CD4-positive, CD25-positive, alpha-beta regulatory T cell (primary cell): ENCODE measurements around the gene JAKMIP3. TPM values are rescaled to one million over a fixed set of nuclear protein-coding genes. Genes with fewer than 3 reads are reported as not detected.
A peak's percentile ranks its signal among the peaks of the same experiment; 100 is the strongest.

ENCODE experiments used
- ATAC-seq, 2 donors: fragments of 150-1000 bp; cut with Tn5 transposase; one replicate each; pipeline ENCODE4 v1.10.0; 2021; ENCODE audit warnings: low read depth in 2 of 2, moderate number of reproducible peaks in 2 of 2, moderate library complexity in 1 of 2
- DNase-seq, 3 donors: peaks; one replicate each; pipeline versions ENCODE4 v3.0.0 to v3.0.0-alpha.2; 2012 to 2022; ENCODE audit warnings: mixed read lengths in 1 of 3
- H3K27ac ChIP-seq: one replicate; pipeline ENCODE4 v1.7.0; 2013; ENCODE audit warnings: mild to moderate bottlenecking, low read length; ENCODE audit not compliant: insufficient read depth, poor library complexity, severe bottlenecking
- H3K27me3 ChIP-seq: one replicate; pipeline ENCODE4 v1.7.0; 2013; ENCODE audit warnings: low read length; ENCODE audit not compliant: control insufficient read depth, insufficient read depth
- H3K36me3 ChIP-seq: one replicate; pipeline ENCODE4 v1.7.0; 2013; ENCODE audit warnings: mild to moderate bottlenecking, low read length, moderate library complexity; ENCODE audit not compliant: control insufficient read depth, insufficient read depth
- H3K4me1 ChIP-seq: 2 replicates; pipeline ENCODE4 v1.7.0; 2013; ENCODE audit warnings: mild to moderate bottlenecking, low read length; ENCODE audit not compliant: insufficient read depth, control insufficient read depth, poor library complexity, severe bottlenecking
- H3K4me3 ChIP-seq: one replicate; pipeline ENCODE4 v1.7.0; 2013; ENCODE audit warnings: low read depth, mild to moderate bottlenecking, low read length, moderate library complexity
- H3K9me3 ChIP-seq, 2 experiments: 1 replicate in 1 of 2; 2 replicates in 1 of 2; pipeline ENCODE4 v1.7.0; 2013; ENCODE audit warnings: low read length in 2 of 2, mild to moderate bottlenecking in 1 of 2, moderate library complexity in 1 of 2; ENCODE audit not compliant: control insufficient read depth in 2 of 2
- H3K27ac Mint-ChIP-seq, 3 donors: one replicate each; pipeline ENCODE4 v1.8.0; 2020 to 2022; ENCODE audit warnings: mild to moderate bottlenecking in 3 of 3, mixed read lengths in 3 of 3, moderate library complexity in 2 of 3
- H3K27me3 Mint-ChIP-seq: one replicate; pipeline ENCODE4 v1.8.0; 2022; ENCODE audit warnings: mild to moderate bottlenecking, mixed read lengths
- H3K36me3 Mint-ChIP-seq: one replicate; pipeline ENCODE4 v1.8.0; 2020; ENCODE audit warnings: mixed read lengths
- H3K4me1 Mint-ChIP-seq, 4 donors: one replicate each; pipeline ENCODE4 v1.8.0; 2020 to 2022; ENCODE audit warnings: mixed read lengths in 4 of 4, mild to moderate bottlenecking in 1 of 4
- H3K4me3 Mint-ChIP-seq, 4 donors: one replicate each; pipeline ENCODE4 v1.8.0; 2020 to 2022; ENCODE audit warnings: mild to moderate bottlenecking in 4 of 4, mixed read lengths in 4 of 4, moderate library complexity in 3 of 4
- H3K9me3 Mint-ChIP-seq, 7 donors: one replicate each; pipeline ENCODE4 v1.8.0; 2020 to 2022; ENCODE audit warnings: mixed read lengths in 7 of 7, mild to moderate bottlenecking in 3 of 7, moderate library complexity in 2 of 7
- polyA plus RNA-seq, 4 donors: library from polyadenylated mRNA; unstranded; fragments of 300-500 nt; fragmentation: Illumina TruSeq; gene quantifications; one replicate each; pipeline ENCODE4 v1.2.3, GENCODE V29; 2021
- total RNA-seq: library from RNA; stranded (reverse); gene quantifications from one replicate; pipeline ENCODE4 v1.2.3, GENCODE V29; 2022

Gene JAKMIP3
- total RNA-seq (0.42 TPM), polyA plus RNA-seq (not detected)

GRCh38 chr10:132065491-132066105, at the start of gene JAKMIP3:
Gene JAKMIP3 (plus strand): TSS chr10:132065946. CDS start chr10:132104809, 38,863 bp downstream.
- H3K36me3 ChIP-seq, result no peaks in the 10 kb centered on the region
- H3K27me3 ChIP-seq, result no peaks in the 10 kb centered on the region
- H3K4me1 ChIP-seq, result no peaks in the 10 kb centered on the region
- peak within 1 kb of the TSS; percentile 32 for H3K4me3 ChIP-seq
- no peak within 1 kb of the TSS for H3K27ac ChIP-seq
- Mint-ChIP-seq H3K9me3 (no peaks in the 10 kb centered on the region), H3K27me3 (peaks cover 8% of the 10 kb centered on the region), H3K4me1 (peaks cover 0 to 10% (median 3%) of the 10 kb centered on the region in 4 donors), H3K36me3 (no peaks in the 10 kb centered on the region), H3K27ac (no peak within 1 kb of the TSS), H3K4me3 (peak within 1 kb of the TSS in 3 of 4 donors; percentile 40 to 75 (median 63))
- DNase-seq (no peak), ATAC-seq (no peak)
- no peaks in the 10 kb centered on the region for H3K9me3 ChIP-seq

- H3K4me1 Mint-ChIP-seq, result no peaks in the 10 kb centered on the region
- H3K36me3 Mint-ChIP-seq, result no peaks in the 10 kb centered on the region
- Histone ChIP-seq H3K4me1 (no peaks in the 10 kb centered on the region), H3K4me3 (no peak overlapping the region), H3K36me3 (no peaks in the 10 kb centered on the region), H3K27me3 (peaks cover 2% of the 10 kb centered on the region), H3K27ac (no peak overlapping the region), H3K9me3 (no peaks in the 10 kb centered on the region)
- DNase-seq, result no peak
- ATAC-seq, result no peak
- H3K9me3 Mint-ChIP-seq, result no peaks in the 10 kb centered on the region
- H3K27me3 Mint-ChIP-seq, result peaks cover 19% of the 10 kb centered on the region
- H3K27ac Mint-ChIP-seq, result no peak overlapping the region
- no peak overlapping the region for H3K4me3 Mint-ChIP-seq
Observed at GRCh38 chr10:132016514-132016913, 49.2 kb upstream of the JAKMIP3 start.

DNA sequence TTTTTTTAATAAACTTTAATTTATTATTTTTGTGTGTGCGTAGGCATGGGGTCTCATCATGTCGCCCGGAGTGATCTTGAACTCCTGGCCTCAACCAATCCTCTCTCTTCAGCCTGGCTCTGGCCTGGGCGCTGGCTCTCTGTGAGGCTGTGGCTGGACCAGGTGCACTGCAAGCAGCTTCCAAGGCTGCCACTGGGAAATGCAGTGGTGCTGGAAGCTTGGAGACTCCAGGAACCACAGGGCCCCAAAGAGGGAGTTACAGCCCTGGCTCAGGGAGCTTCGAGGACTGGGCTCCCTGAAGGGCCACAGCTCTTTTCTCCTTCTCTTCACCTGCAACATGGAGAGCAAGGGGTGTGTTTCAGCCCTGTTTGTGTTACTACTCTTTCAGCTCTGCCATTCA, 47.3 kb upstream of the JAKMIP3 start:
- no peak for DNase-seq

DNA sequence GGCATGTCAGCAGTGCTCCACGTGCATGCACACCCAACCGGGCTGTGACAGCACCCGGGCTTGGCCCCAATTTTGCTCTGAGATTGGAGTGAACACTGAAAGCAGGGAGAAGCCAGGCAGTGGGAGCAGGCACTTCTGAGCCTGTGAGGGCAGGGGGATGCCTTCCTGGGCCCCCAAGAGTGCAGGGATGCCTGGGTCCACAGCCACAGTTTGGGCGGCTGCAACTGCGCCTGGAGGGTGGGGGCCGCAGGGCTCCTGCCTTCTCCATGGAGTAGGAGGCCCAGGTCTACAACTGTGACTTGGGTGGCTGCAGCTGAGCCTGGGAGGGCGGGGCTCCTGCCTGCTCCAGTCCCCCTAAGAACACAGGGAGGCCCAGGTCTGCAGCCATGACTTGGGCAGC, 46.4 kb upstream of the JAKMIP3 start:
- DNase-seq, result no peak
- no peaks in the 10 kb centered on the region for H3K36me3 ChIP-seq
- Mint-ChIP-seq H3K36me3 (no peaks in the 10 kb centered on the region), H3K9me3 (no peaks in the 10 kb centered on the region), H3K4me1 (peaks cover 4 to 7% (median 5%) of the 10 kb centered on the region in 4 donors), H3K4me3 (no peak overlapping the region), H3K27ac (no peak overlapping the region), H3K27me3 (peaks cover 26% of the 10 kb centered on the region)
- H3K9me3 ChIP-seq, result no peaks in the 10 kb centered on the region
- H3K4me3 ChIP-seq, result no peak overlapping the region
- no peaks in the 10 kb centered on the region for H3K27me3 ChIP-seq
- H3K27ac ChIP-seq, result no peak overlapping the region
- no peak for ATAC-seq
- no peaks in the 10 kb centered on the region for H3K4me1 ChIP-seq

More for the DNA sequence above, 47.3 kb upstream of the JAKMIP3 start:
- Mint-ChIP-seq H3K9me3 (no peaks in the 10 kb centered on the region), H3K27me3 (peaks cover 21% of the 10 kb centered on the region), H3K27ac (no peak overlapping the region), H3K36me3 (no peaks in the 10 kb centered on the region), H3K4me3 (no peak overlapping the region), H3K4me1 (peaks cover 4 to 7% (median 5%) of the 10 kb centered on the region in 4 donors)
- Histone ChIP-seq H3K36me3 (no peaks in the 10 kb centered on the region), H3K9me3 (no peaks in the 10 kb centered on the region), H3K4me1 (no peaks in the 10 kb centered on the region), H3K27ac (no peak overlapping the region), H3K27me3 (no peaks in the 10 kb centered on the region), H3K4me3 (no peak overlapping the region)
- no peak for ATAC-seq

DNA sequence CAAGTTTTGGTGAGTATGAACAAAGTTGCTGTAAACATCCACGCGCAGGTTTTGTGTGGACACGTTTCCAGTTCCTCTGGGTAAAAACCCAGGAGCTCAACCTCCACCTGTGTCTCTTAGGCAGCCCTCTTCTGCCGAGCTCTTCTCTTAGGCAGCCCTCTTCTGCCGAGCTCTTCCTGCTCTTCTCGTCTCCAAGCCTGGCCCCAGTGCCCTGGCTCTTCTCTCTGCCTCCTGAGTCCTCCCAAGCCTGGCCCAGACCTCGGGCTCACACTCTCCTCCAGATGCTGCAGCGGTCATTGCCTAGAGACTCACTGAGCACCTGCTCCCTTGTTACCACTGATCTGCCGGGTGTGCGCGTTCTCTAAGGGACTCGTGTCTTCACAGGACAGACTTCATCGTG, 45.3 kb upstream of the JAKMIP3 start:
- no peak overlapping the region for H3K4me3 Mint-ChIP-seq
- no peaks in the 10 kb centered on the region for H3K36me3 Mint-ChIP-seq
- H3K9me3 Mint-ChIP-seq, result no peaks in the 10 kb centered on the region
- Histone ChIP-seq H3K4me3 (no peak overlapping the region), H3K27ac (no peak overlapping the region), H3K9me3 (no peaks in the 10 kb centered on the region), H3K4me1 (no peaks in the 10 kb centered on the region), H3K36me3 (no peaks in the 10 kb centered on the region), H3K27me3 (no peaks in the 10 kb centered on the region)
- H3K27me3 Mint-ChIP-seq, result peaks cover 24% of the 10 kb centered on the region
- ATAC-seq, result no peak
- H3K4me1 Mint-ChIP-seq, result peaks cover 4 to 7% (median 5%) of the 10 kb centered on the region in 4 donors
- DNase-seq, result no peak
- peak overlapping the region in 2 of 3 donors; percentile 35 to 37 for H3K27ac Mint-ChIP-seq

DNA sequence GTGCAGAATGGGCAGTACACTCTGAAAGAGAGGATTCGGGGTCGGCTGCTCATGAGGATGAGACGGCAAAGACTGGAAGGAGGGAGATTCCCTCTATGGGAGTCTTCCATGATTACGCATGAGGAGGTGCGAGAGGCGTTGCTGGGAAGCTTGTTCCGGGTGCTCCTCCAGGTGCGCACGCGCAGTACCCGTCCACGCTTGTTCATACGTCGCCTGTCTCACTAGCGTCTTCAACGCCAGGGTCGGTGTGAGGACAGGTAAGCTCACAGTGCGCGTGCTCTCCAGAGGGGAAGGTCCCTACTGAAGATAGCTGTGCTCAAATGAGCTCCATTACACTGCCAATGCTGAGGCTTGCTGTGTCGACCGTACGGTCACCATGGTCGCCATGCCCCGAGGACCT, 44.7 kb upstream of the JAKMIP3 start:
- H3K36me3 ChIP-seq, result no peaks in the 10 kb centered on the region
- no peak overlapping the region for H3K27ac ChIP-seq
- H3K4me1 Mint-ChIP-seq, result peaks cover 4 to 7% (median 5%) of the 10 kb centered on the region in 4 donors
- H3K27ac Mint-ChIP-seq, result no peak overlapping the region
- no peak overlapping the region for H3K4me3 Mint-ChIP-seq
- H3K9me3 Mint-ChIP-seq, result no peaks in the 10 kb centered on the region
- H3K36me3 Mint-ChIP-seq, result no peaks in the 10 kb centered on the region
- no peaks in the 10 kb centered on the region for H3K4me1 ChIP-seq
- H3K27me3 ChIP-seq, result no peaks in the 10 kb centered on the region
- H3K9me3 ChIP-seq, result no peaks in the 10 kb centered on the region
- H3K4me3 ChIP-seq, result no peak overlapping the region
- DNase-seq (no peak), ATAC-seq (no peak)
- H3K27me3 Mint-ChIP-seq, result peaks cover 24% of the 10 kb centered on the region

GRCh38 chr10:132021504-132022143, 44.1 kb upstream of the JAKMIP3 start:
- peak overlapping the region in 1 of 3 donors; percentile 26 for H3K27ac Mint-ChIP-seq
- H3K36me3 ChIP-seq, result no peaks in the 10 kb centered on the region
- H3K9me3 Mint-ChIP-seq, result no peaks in the 10 kb centered on the region
- H3K4me1 Mint-ChIP-seq, result peaks cover 4 to 7% (median 5%) of the 10 kb centered on the region in 4 donors
- H3K27ac ChIP-seq, result no peak overlapping the region
- no peaks in the 10 kb centered on the region for H3K36me3 Mint-ChIP-seq
- H3K4me3 ChIP-seq, result no peak overlapping the region
- DNase-seq (no peak), ATAC-seq (no peak)
- H3K4me3 Mint-ChIP-seq, result no peak overlapping the region
- H3K27me3 ChIP-seq, result no peaks in the 10 kb centered on the region
- H3K4me1 ChIP-seq, result no peaks in the 10 kb centered on the region
- H3K27me3 Mint-ChIP-seq, result peaks cover 27% of the 10 kb centered on the region
- H3K9me3 ChIP-seq, result no peaks in the 10 kb centered on the region

GRCh38 chr10:132022241-132022640, 43.5 kb upstream of the JAKMIP3 start:
- H3K27ac Mint-ChIP-seq, result no peak overlapping the region
- no peak for DNase-seq

More at GRCh38 chr10:132022241-132022640, 43.5 kb upstream of the JAKMIP3 start:
- Histone ChIP-seq H3K27ac (no peak overlapping the region), H3K9me3 (no peaks in the 10 kb centered on the region), H3K4me3 (no peak overlapping the region), H3K4me1 (no peaks in the 10 kb centered on the region), H3K27me3 (no peaks in the 10 kb centered on the region), H3K36me3 (no peaks in the 10 kb centered on the region)
- Mint-ChIP-seq H3K36me3 (no peaks in the 10 kb centered on the region), H3K9me3 (no peaks in the 10 kb centered on the region), H3K4me1 (peaks cover 4 to 7% (median 5%) of the 10 kb centered on the region in 4 donors), H3K27me3 (peaks cover 31% of the 10 kb centered on the region), H3K4me3 (no peak overlapping the region)
- ATAC-seq, result no peak
